ENCODE data around the gene PAK1. TPM values are rescaled to one million over a fixed set of nuclear protein-coding genes. Genes with fewer than 3 reads are reported as not detected.

Gene PAK1
- total and polyA plus RNA-seq, 2 donors (not counting 1 experiment from before 2014, with no cell fraction given): 11.9 to 23.4 TPM

- Histone ChIP-seq H3K36me3 (replicated peaks in 1 of 2; ENCODE audit: control extremely low read depth in 1 of 2, control insufficient read depth in 1 of 2, extremely low read depth in 1 of 2, insufficient read depth in 2 of 2, low read length in 1 of 2) (no peaks in the 10 kb centered on the region), H3K27me3 (replicated peaks in 1 of 4; ENCODE audit: control extremely low read depth in 1 of 4, control insufficient read depth in 3 of 4, insufficient read depth in 4 of 4, low read length in 3 of 4) (peaks cover 0 to 6% (median 0%) of the 10 kb centered on the region in 4 experiments), H3K79me2 (ENCODE audit: control insufficient read depth, insufficient read depth, low read length) (no peaks in the 10 kb centered on the region), H3K27ac (ENCODE audit: low read length in 2 of 2) (no peak overlapping the region), H3K9me3 (ENCODE audit: control extremely low read depth in 1 of 3, control insufficient read depth in 2 of 3, insufficient read depth in 1 of 3, low read length in 2 of 3) (peaks cover 0 to 3% (median 0%) of the 10 kb centered on the region in 3 donors), H3K4me1 (ENCODE audit: control insufficient read depth in 2 of 2, insufficient read depth in 2 of 2, low read length in 2 of 2) (peaks cover under 1 to 4% of the 10 kb centered on the region in 2 donors), H3K4me3 (ENCODE audit: control extremely low read depth in 1 of 5, extremely low read depth in 1 of 5, insufficient read depth in 1 of 5, low read depth in 2 of 5, low read length in 4 of 5) (no peak overlapping the region), H3K4me2 (replicated peaks; ENCODE audit: low read depth, low read length, poor library complexity, severe bottlenecking) (no peak overlapping the region), H2AFZ (ENCODE audit: insufficient read depth, low read depth, low read length, poor library complexity, severe bottlenecking) (no peak overlapping the region), H4K20me1 (ENCODE audit: control insufficient read depth, insufficient read depth, low read length, poor library complexity, severe bottlenecking) (no peaks in the 10 kb centered on the region), H3K9ac (ENCODE audit: low read length) (no peak overlapping the region)
- ATAC-seq (ENCODE audit: low read depth) (no peak), DNase-seq (no peak)
- TF ChIP-seq EZH2 (IDR thresholded peaks at IDR 0.05; ENCODE audit: borderline replicate concordance, insufficient read depth, low read depth, low read length, poor library complexity, severe bottlenecking) (no peak), CTCF (IDR thresholded peaks at IDR 0.05) (no peak)
- Mint-ChIP-seq H3K27ac (no peak overlapping the region), H3K4me1 (peaks cover 7% of the 10 kb centered on the region), H3K9me3 (ENCODE audit: insufficient read depth) (no peaks in the 10 kb centered on the region), H3K27me3 (peaks cover 37% of the 10 kb centered on the region), H3K4me3 (no peak overlapping the region)
- CTCF ChIA-PET: no interaction called here
- WGBS (ENCODE audit: insufficient coverage): no CpG with 5 or more reads among the region's 2 CpGs
- POLR2A ChIA-PET: no interaction called here
- intact Hi-C loops (cut with micrococcal nuclease): no loop called here
Observed at GRCh38 chr11:77506857-77507256, 33.0 kb upstream of the PAK1 start.

DNA sequence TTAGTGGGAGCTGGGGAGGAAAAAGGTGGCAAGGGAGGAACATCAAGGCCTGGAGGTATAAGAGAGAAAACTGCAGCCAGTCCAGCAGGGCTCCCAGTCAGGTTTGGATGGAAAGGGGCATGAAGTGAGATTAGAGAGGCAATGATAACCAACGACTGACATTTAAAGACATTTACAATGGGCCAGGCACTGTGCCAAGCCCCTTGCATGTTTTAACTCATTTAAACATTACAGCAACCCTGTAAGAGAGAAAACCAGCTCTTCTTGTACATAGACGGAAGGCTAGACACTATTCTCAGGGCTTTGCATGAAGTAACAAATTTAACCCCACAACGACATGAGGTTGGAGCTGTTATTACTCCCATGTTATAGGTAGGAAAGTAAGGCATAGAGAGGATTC, 32.1 kb upstream of the PAK1 start:
- intact Hi-C loops (cut with micrococcal nuclease): no loop called here

More for the DNA sequence above, 32.1 kb upstream of the PAK1 start:
- H3K9ac ChIP-seq (ENCODE audit: low read length): no peak overlapping the region
- TF ChIP-seq CTCF (IDR thresholded peaks at IDR 0.05): no peak
- TF ChIP-seq EZH2 (IDR thresholded peaks at IDR 0.05; ENCODE audit: borderline replicate concordance, insufficient read depth, low read depth, low read length, poor library complexity, severe bottlenecking): no peak
- H3K4me1 ChIP-seq (ENCODE audit: control insufficient read depth in 2 of 2, insufficient read depth in 2 of 2, low read length in 2 of 2): peaks cover 8 to 11% of the 10 kb centered on the region in 2 donors
- POLR2A ChIA-PET: no interaction called here
- peaks cover 39% of the 10 kb centered on the region for H3K27me3 Mint-ChIP-seq
- H4K20me1 ChIP-seq (ENCODE audit: control insufficient read depth, insufficient read depth, low read length, poor library complexity, severe bottlenecking): no peaks in the 10 kb centered on the region
- ATAC-seq (ENCODE audit: low read depth): no peak
- H2AFZ ChIP-seq (ENCODE audit: insufficient read depth, low read depth, low read length, poor library complexity, severe bottlenecking): no peak overlapping the region
- H3K36me3 ChIP-seq (replicated peaks in 1 of 2; ENCODE audit: control extremely low read depth in 1 of 2, control insufficient read depth in 1 of 2, extremely low read depth in 1 of 2, insufficient read depth in 2 of 2, low read length in 1 of 2): no peaks in the 10 kb centered on the region
- CTCF ChIA-PET: no interaction called here
- H3K79me2 ChIP-seq (ENCODE audit: control insufficient read depth, insufficient read depth, low read length): no peaks in the 10 kb centered on the region
- peaks cover 0 to 3% (median 0%) of the 10 kb centered on the region in 3 donors for H3K9me3 ChIP-seq (ENCODE audit: control extremely low read depth in 1 of 3, control insufficient read depth in 2 of 3, insufficient read depth in 1 of 3, low read length in 2 of 3)
- no CpG with 5 or more reads among the region's 3 CpGs for WGBS (ENCODE audit: insufficient coverage)
- H3K4me3 Mint-ChIP-seq: no peak overlapping the region
- H3K4me3 ChIP-seq (ENCODE audit: control extremely low read depth in 1 of 5, extremely low read depth in 1 of 5, insufficient read depth in 1 of 5, low read depth in 2 of 5, low read length in 4 of 5): no peak overlapping the region
- H3K27ac ChIP-seq (ENCODE audit: low read length in 2 of 2): no peak overlapping the region
- H3K27ac Mint-ChIP-seq: no peak overlapping the region
- H3K27me3 ChIP-seq (replicated peaks in 1 of 4; ENCODE audit: control extremely low read depth in 1 of 4, control insufficient read depth in 3 of 4, insufficient read depth in 4 of 4, low read length in 3 of 4): peaks cover 0 to 6% (median 1%) of the 10 kb centered on the region in 4 experiments
- no peak overlapping the region for H3K4me2 ChIP-seq (replicated peaks; ENCODE audit: low read depth, low read length, poor library complexity, severe bottlenecking)
- no peaks in the 10 kb centered on the region for H3K9me3 Mint-ChIP-seq (ENCODE audit: insufficient read depth)
- H3K4me1 Mint-ChIP-seq: peaks cover 13% of the 10 kb centered on the region
- DNase-seq: no peak

Measured in B cell (primary cell).